GM12878 (cell line): Measurements from ENCODE around the gene PATZ1. TPM values are rescaled to one million over a fixed set of nuclear protein-coding genes. Genes with fewer than 3 reads are reported as not detected.
A peak's percentile ranks its signal among the peaks of the same experiment; 100 is the strongest.

ENCODE experiments used
- BHLHE40 ChIP-seq, 2 experiments: fragments of 450-650 bp in 1 of 2; IDR thresholded peaks; 2 replicates each; pipeline ENCODE4 v1.6.1; 2011 to 2017; ENCODE audit warnings: low read depth in 2 of 2, borderline replicate concordance in 1 of 2, improper control_type of control experiment in 1 of 2, low read length in 1 of 2, mild to moderate bottlenecking in 1 of 2
- EGR1 ChIP-seq, 2 experiments: IDR thresholded peaks; 1 replicate in 1 of 2; 2 replicates in 1 of 2; pipeline ENCODE4 v1.6.1; 2011 to 2012; ENCODE audit warnings: low read depth in 2 of 2, low read length in 2 of 2, borderline replicate concordance in 1 of 2, mild to moderate bottlenecking in 1 of 2, moderate library complexity in 1 of 2
- FOXK2 ChIP-seq: fragments of 450-650 bp; IDR thresholded peaks from 2 replicates; pipeline ENCODE4 v1.6.1; 2017; ENCODE audit warnings: mild to moderate bottlenecking, moderate library complexity
- IRF5 ChIP-seq: fragments of 450-650 bp; IDR thresholded peaks from 2 replicates; pipeline ENCODE4 v1.6.1; 2017; ENCODE audit warnings: borderline replicate concordance
- LARP7 ChIP-seq: fragments of 450-650 bp; IDR thresholded peaks from 2 replicates; pipeline ENCODE4 v1.6.1; 2017; ENCODE audit warnings: mild to moderate bottlenecking
- MTA3 ChIP-seq: IDR thresholded peaks from 2 replicates; pipeline ENCODE4 v1.6.1; 2012; ENCODE audit warnings: low read length, inconsistent platforms, borderline replicate concordance
- NR2C1 ChIP-seq: fragments of 450-650 bp; IDR thresholded peaks from 2 replicates; pipeline ENCODE4 v1.6.1; 2017; ENCODE audit warnings: antibody characterized with exemption, mild to moderate bottlenecking, moderate library complexity
- POLR2A ChIP-seq: IDR thresholded peaks from 2 replicates; pipeline ENCODE4 v1.6.1; 2011; ENCODE audit warnings: low read depth, mild to moderate bottlenecking, low read length
- RAD21 ChIP-seq: IDR thresholded peaks from 2 replicates; pipeline ENCODE4 v1.6.1; 2011; ENCODE audit warnings: mild to moderate bottlenecking, low read depth, low read length, moderate library complexity; ENCODE audit not compliant: insufficient read depth
- SPI1 ChIP-seq: IDR thresholded peaks from 2 replicates; pipeline ENCODE4 v1.6.1; 2011; ENCODE audit warnings: low read depth, mild to moderate bottlenecking, low read length, moderate library complexity, borderline replicate concordance; ENCODE audit not compliant: insufficient read depth
- TCF12 ChIP-seq: IDR thresholded peaks from 2 replicates; pipeline ENCODE4 v1.6.1; 2011; ENCODE audit warnings: low read depth, mild to moderate bottlenecking, low read length
- YY1 ChIP-seq: IDR thresholded peaks from 2 replicates; pipeline ENCODE4 v1.6.1; 2011; ENCODE audit warnings: low read depth, mild to moderate bottlenecking, low read length
- ZNF274 ChIP-seq: IDR thresholded peaks from one replicate; pipeline ENCODE4 v1.8.0; 2011; ENCODE audit not compliant: insufficient read length, insufficient read depth
- polyA plus RNA-seq, 11 experiments: library from polyadenylated mRNA; depleted of rRNA in 4 of 11; unstranded in 6 of 11; stranded (reverse) in 5 of 11; fragments of >200 nt; fragmentation: Nextera tagmentation in 4 of 11; fragmentation: Illumina TruSeq in 1 of 11; extraction: Ambion mirVana in 4 of 11; extraction: Trizol in 1 of 11; gene quantifications; 1 replicate in 1 of 11; 2 replicates in 10 of 11; pipeline versions ENCODE4 v1.2.1 to v1.2.3, GENCODE V29; 2011 to 2016; ENCODE audit warnings: inconsistent platforms in 2 of 11, missing spikeins in 2 of 11, low read depth in 1 of 11
- total RNA-seq, 4 experiments: library from RNA; depleted of rRNA in 3 of 4; stranded (reverse); fragments of >200 nt in 3 of 4; fragmentation: Illumina TruSeq in 1 of 4; extraction: Trizol in 1 of 4; gene quantifications; 2 replicates each; pipeline versions ENCODE4 v1.2.1 to v1.2.3, GENCODE V29; 2013 to 2021
- TF ChIP-seq, protein P1 (sequence below), 3 experiments: IDR thresholded peaks in 2 of 3; conservative IDR thresholded peaks in 1 of 3; 2 replicates each; pipeline ENCODE4 v1.5.1; 2011; ENCODE audit warnings: low read depth in 3 of 3, low read length in 3 of 3, mild to moderate bottlenecking in 3 of 3, control low read depth in 2 of 3, moderate library complexity in 2 of 3, inconsistent platforms in 1 of 3, mixed read lengths in 1 of 3; ENCODE audit not compliant: control insufficient read depth in 2 of 3, insufficient read depth in 1 of 3; ENCODE audit errors: extremely low read depth in 1 of 3
- TF ChIP-seq, protein P2 (sequence below): fragments of 450-650 bp; IDR thresholded peaks from 2 replicates; pipeline ENCODE4 v1.6.1; 2017; ENCODE audit warnings: mild to moderate bottlenecking, moderate library complexity
- TF ChIP-seq, protein P3 (sequence below): IDR thresholded peaks from 2 replicates; pipeline ENCODE4 v1.6.1; 2012; ENCODE audit warnings: low read depth, low read length, improper control_type of control experiment
- TF ChIP-seq, protein P4 (sequence below): fragments of 450-650 bp; IDR thresholded peaks from 2 replicates; pipeline ENCODE4 v1.6.1; 2016; ENCODE audit warnings: mild to moderate bottlenecking, moderate library complexity, borderline replicate concordance

Gene PATZ1
- total and polyA plus RNA-seq, 10 of the 15 experiments (the other 5 are each of a cell fraction or from before 2014, with no cell fraction given) = 3.6 to 32.7 (median 13.9) TPM

GRCh38 chr22:31346255-31346732 lies at the start of gene PATZ1 (continued):
- TF ChIP-seq, protein P1, sequence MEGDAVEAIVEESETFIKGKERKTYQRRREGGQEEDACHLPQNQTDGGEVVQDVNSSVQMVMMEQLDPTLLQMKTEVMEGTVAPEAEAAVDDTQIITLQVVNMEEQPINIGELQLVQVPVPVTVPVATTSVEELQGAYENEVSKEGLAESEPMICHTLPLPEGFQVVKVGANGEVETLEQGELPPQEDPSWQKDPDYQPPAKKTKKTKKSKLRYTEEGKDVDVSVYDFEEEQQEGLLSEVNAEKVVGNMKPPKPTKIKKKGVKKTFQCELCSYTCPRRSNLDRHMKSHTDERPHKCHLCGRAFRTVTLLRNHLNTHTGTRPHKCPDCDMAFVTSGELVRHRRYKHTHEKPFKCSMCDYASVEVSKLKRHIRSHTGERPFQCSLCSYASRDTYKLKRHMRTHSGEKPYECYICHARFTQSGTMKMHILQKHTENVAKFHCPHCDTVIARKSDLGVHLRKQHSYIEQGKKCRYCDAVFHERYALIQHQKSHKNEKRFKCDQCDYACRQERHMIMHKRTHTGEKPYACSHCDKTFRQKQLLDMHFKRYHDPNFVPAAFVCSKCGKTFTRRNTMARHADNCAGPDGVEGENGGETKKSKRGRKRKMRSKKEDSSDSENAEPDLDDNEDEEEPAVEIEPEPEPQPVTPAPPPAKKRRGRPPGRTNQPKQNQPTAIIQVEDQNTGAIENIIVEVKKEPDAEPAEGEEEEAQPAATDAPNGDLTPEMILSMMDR (IDR thresholded peaks at IDR 0.05 in 2 of 3, conservative IDR thresholded peaks at IDR 0.05 in 1 of 3; ENCODE audit: control insufficient read depth in 2 of 3, extremely low read depth in 1 of 3, insufficient read depth in 1 of 3, low read depth in 3 of 3, low read length in 3 of 3) = no peak
- TF ChIP-seq FOXK2 = no peak
- TF ChIP-seq, protein P2, sequence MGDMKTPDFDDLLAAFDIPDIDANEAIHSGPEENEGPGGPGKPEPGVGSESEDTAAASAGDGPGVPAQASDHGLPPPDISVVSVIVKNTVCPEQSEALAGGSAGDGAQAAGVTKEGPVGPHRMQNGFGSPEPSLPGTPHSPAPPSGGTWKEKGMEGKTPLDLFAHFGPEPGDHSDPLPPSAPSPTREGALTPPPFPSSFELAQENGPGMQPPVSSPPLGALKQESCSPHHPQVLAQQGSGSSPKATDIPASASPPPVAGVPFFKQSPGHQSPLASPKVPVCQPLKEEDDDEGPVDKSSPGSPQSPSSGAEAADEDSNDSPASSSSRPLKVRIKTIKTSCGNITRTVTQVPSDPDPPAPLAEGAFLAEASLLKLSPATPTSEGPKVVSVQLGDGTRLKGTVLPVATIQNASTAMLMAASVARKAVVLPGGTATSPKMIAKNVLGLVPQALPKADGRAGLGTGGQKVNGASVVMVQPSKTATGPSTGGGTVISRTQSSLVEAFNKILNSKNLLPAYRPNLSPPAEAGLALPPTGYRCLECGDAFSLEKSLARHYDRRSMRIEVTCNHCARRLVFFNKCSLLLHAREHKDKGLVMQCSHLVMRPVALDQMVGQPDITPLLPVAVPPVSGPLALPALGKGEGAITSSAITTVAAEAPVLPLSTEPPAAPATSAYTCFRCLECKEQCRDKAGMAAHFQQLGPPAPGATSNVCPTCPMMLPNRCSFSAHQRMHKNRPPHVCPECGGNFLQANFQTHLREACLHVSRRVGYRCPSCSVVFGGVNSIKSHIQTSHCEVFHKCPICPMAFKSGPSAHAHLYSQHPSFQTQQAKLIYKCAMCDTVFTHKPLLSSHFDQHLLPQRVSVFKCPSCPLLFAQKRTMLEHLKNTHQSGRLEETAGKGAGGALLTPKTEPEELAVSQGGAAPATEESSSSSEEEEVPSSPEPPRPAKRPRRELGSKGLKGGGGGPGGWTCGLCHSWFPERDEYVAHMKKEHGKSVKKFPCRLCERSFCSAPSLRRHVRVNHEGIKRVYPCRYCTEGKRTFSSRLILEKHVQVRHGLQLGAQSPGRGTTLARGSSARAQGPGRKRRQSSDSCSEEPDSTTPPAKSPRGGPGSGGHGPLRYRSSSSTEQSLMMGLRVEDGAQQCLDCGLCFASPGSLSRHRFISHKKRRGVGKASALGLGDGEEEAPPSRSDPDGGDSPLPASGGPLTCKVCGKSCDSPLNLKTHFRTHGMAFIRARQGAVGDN = peak; percentile 45; the same call in 1 of the 2 replicates
- peak; percentile 42; the same call in 1 of the 2 replicates for TF ChIP-seq TCF12
- TF ChIP-seq YY1 = peak; percentile 93
- peak; percentile 96 to 97 for TF ChIP-seq BHLHE40 (IDR thresholded peaks at IDR 0.05; ENCODE audit: borderline replicate concordance in 1 of 2, low read depth in 2 of 2, low read length in 1 of 2)
- TF ChIP-seq LARP7 = no peak
- no peak for TF ChIP-seq IRF5
- TF ChIP-seq ZNF274 = no peak
- TF ChIP-seq, protein P3, sequence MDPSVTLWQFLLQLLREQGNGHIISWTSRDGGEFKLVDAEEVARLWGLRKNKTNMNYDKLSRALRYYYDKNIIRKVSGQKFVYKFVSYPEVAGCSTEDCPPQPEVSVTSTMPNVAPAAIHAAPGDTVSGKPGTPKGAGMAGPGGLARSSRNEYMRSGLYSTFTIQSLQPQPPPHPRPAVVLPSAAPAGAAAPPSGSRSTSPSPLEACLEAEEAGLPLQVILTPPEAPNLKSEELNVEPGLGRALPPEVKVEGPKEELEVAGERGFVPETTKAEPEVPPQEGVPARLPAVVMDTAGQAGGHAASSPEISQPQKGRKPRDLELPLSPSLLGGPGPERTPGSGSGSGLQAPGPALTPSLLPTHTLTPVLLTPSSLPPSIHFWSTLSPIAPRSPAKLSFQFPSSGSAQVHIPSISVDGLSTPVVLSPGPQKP = no peak
- TF ChIP-seq, protein P4, sequence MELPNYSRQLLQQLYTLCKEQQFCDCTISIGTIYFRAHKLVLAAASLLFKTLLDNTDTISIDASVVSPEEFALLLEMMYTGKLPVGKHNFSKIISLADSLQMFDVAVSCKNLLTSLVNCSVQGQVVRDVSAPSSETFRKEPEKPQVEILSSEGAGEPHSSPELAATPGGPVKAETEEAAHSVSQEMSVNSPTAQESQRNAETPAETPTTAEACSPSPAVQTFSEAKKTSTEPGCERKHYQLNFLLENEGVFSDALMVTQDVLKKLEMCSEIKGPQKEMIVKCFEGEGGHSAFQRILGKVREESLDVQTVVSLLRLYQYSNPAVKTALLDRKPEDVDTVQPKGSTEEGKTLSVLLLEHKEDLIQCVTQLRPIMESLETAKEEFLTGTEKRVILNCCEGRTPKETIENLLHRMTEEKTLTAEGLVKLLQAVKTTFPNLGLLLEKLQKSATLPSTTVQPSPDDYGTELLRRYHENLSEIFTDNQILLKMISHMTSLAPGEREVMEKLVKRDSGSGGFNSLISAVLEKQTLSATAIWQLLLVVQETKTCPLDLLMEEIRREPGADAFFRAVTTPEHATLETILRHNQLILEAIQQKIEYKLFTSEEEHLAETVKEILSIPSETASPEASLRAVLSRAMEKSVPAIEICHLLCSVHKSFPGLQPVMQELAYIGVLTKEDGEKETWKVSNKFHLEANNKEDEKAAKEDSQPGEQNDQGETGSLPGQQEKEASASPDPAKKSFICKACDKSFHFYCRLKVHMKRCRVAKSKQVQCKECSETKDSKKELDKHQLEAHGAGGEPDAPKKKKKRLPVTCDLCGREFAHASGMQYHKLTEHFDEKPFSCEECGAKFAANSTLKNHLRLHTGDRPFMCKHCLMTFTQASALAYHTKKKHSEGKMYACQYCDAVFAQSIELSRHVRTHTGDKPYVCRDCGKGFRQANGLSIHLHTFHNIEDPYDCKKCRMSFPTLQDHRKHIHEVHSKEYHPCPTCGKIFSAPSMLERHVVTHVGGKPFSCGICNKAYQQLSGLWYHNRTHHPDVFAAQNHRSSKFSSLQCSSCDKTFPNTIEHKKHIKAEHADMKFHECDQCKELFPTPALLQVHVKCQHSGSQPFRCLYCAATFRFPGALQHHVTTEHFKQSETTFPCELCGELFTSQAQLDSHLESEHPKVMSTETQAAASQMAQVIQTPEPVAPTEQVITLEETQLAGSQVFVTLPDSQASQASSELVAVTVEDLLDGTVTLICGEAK = peak; percentile 36; the same call in 1 of the 2 replicates
- peak; percentile 81 for TF ChIP-seq SPI1
- peak in 1 of 2 experiments; percentile 60; a peak in 1 of 3 replicates for TF ChIP-seq EGR1 (IDR thresholded peaks at IDR 0.05; ENCODE audit: borderline replicate concordance in 1 of 2, low read depth in 2 of 2, low read length in 2 of 2)
- TF ChIP-seq POLR2A = peak; percentile 23; the same call in 1 of the 2 replicates
- TF ChIP-seq MTA3 = no peak
- TF ChIP-seq RAD21 = no peak
- TF ChIP-seq NR2C1 = peak; percentile 95
